Activated naive CD8-positive, alpha-beta T cell treated with anti-CD3 and anti-CD28 coated beads, Interleukin-2, amount 10 ng/mL, durations not matched to agents 7 days and 5 days (primary cell): ENCODE results near the gene PYM1. TPM values are rescaled to one million over a fixed set of nuclear protein-coding genes. Genes with fewer than 3 reads are reported as not detected.

Source experiments
- ATAC-seq: fragments of 150-1000 bp; cut with Tn5 transposase; one replicate; pipeline ENCODE4 v1.10.0; 2021; ENCODE audit warnings: low read depth, moderate library complexity
- POLR2A ChIA-PET: fragments of 350-600 bp; sonication (Branson Sonifier 250); formaldehyde crosslinking; loops from one replicate; lab custom pipeline; 2021; ENCODE audit warnings: antibody characterized with exemption; lab: Charles Lee
- DNase-seq: peaks from one replicate; pipeline ENCODE4 v3.0.0; 2021
- H3K27ac Mint-ChIP-seq: one replicate; pipeline ENCODE4 v1.8.0; 2022; ENCODE audit warnings: mild to moderate bottlenecking, mixed read lengths
- H3K27me3 Mint-ChIP-seq: one replicate; pipeline ENCODE4 v1.8.0; 2022; ENCODE audit warnings: mild to moderate bottlenecking, moderate library complexity, mixed read lengths
- H3K36me3 Mint-ChIP-seq: one replicate; pipeline ENCODE4 v1.8.0; 2021; ENCODE audit warnings: mild to moderate bottlenecking, mixed read lengths
- H3K4me1 Mint-ChIP-seq: one replicate; pipeline ENCODE4 v1.8.0; 2021; ENCODE audit warnings: mixed read lengths
- H3K4me3 Mint-ChIP-seq: one replicate; pipeline ENCODE4 v1.8.0; 2022; ENCODE audit warnings: mild to moderate bottlenecking, moderate library complexity, mixed read lengths
- H3K9me3 Mint-ChIP-seq: one replicate; pipeline ENCODE4 v1.8.0; 2021; ENCODE audit warnings: mixed read lengths
- total RNA-seq, 2 experiments: library from RNA; stranded (reverse); gene quantifications; one replicate each; pipeline ENCODE4 v1.2.3, GENCODE V29; 2021

Gene PYM1
- total RNA-seq, 2 experiments from 2014 or later = 48.3 to 48.7 TPM

DNA sequence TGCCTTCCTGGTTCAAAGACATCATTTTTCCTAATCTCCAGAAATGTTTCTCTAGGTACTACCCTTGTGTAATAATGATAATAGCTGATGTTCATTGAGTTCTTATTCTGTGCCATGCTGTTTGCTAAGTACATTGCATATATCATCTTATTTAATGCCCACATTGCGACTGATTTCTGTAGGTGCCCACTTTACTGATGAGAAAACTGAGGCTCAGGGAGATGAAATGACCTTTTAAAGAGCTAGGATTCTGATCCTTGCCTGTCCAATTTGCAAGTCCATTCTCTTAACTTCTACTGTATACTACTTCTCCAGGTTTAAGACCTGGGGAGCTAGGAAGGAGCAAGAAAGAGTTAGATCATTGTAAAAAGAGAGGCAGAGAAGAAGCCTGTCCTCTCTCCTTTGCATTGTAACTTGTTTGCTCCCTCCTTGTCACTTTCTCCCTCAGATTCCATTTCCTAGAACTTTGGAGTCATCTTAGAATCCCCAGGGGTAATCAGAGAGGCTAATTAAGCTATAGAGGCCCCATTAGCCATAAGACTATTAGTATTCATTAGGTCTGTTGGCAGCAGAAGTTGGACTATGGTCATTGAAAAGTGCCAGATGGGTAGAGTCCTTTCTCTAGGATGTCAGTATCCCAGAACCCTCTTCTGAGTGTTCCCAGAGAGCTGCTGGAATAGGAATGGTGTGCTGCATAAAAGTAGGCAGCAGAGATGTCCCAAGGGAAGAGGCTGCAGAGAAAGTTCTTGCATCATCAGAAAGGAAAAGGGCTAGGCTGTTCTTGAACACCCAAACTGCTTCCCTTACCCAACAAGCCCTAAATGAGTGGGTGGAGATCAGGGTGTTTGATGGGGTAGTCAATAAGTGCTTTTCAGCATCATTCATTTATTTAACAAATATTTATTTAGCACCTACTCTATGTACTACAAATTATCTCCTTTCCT lies 6.4 kb upstream of the PYM1 start:
- POLR2A ChIA-PET = interaction anchor here (0.5 to 5.5 kb wide), 15 partner anchors 8 to 205 kb away, joined by 3 to 38 read pairs (median 5); partner anchors contain the start of genes DNAJC14, ORMDL2, PYM1 and RAB5B
- Mint-ChIP-seq H3K36me3 (peaks cover 57% of the 10 kb centered on the region), H3K9me3 (no peaks in the 10 kb centered on the region), H3K4me1 (peaks cover 63% of the 10 kb centered on the region), H3K27ac (peak overlapping the region; percentile 82), H3K27me3 (no peaks in the 10 kb centered on the region), H3K4me3 (peak overlapping the region; percentile 98)
- ATAC-seq = no peak
- DNase-seq = no peak

DNA sequence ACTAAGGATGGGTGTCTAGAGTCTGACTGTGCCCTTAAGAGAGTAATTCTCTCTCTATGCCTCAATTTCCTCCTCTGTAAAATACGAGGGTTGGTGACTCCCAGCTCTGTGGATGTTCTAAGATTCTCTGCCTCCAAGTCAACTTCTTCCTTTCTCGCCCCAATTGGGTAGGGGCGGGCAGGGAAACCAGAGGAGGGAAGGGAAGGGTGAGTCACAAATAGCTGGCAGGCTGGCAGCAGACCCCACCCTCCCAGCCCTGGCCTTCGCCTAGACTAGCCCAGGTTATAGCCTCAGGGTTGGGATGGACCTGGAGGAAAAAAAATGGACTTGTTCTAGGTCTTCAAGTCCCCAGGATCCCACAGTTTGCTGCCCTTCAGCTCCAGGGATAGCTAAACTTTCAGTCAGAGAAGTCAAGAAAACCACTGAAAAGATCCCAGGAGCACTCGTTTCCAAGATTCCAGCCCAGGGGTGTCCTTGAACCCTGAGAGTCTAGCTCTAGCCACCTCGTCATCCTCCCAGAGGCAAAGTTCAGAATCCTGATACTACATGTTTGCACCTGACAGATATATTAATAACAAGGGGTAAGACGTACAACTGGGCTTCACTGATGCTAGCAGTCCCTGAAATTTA lies 5.6 kb upstream of the PYM1 start:
- H3K36me3 Mint-ChIP-seq = peaks cover 53% of the 10 kb centered on the region
- no peaks in the 10 kb centered on the region for H3K27me3 Mint-ChIP-seq
- H3K27ac Mint-ChIP-seq = peak overlapping the region; percentile 98
- no peaks in the 10 kb centered on the region for H3K9me3 Mint-ChIP-seq
- peak overlapping the region; percentile 98 for H3K4me3 Mint-ChIP-seq
- no peak for DNase-seq
- no peak for ATAC-seq
- H3K4me1 Mint-ChIP-seq = peaks cover 56% of the 10 kb centered on the region
- POLR2A ChIA-PET = interaction anchor here (0.5 to 5.5 kb wide), 13 partner anchors 11 to 115 kb away, joined by 3 to 38 read pairs (median 5); partner anchors contain the start of genes DNAJC14, ORMDL2, RAB5B and SARNP

GRCh38 chr12:55932551-55932910 lies 4.8 kb upstream of the PYM1 start:
- H3K4me1 Mint-ChIP-seq = peaks cover 49% of the 10 kb centered on the region
- DNase-seq = no peak
- peaks cover 51% of the 10 kb centered on the region for H3K36me3 Mint-ChIP-seq
- peak overlapping the region; percentile 98 for H3K27ac Mint-ChIP-seq
- H3K4me3 Mint-ChIP-seq = peak overlapping the region; percentile 98
- POLR2A ChIA-PET = interaction anchor here (1.1 to 5.5 kb wide), 9 partner anchors 12 to 115 kb away, joined by 4 to 38 read pairs (median 9); partner anchors contain the start of genes DNAJC14, ORMDL2, RAB5B and SARNP
- ATAC-seq = no peak
- no peaks in the 10 kb centered on the region for H3K27me3 Mint-ChIP-seq
- no peaks in the 10 kb centered on the region for H3K9me3 Mint-ChIP-seq

GRCh38 chr12:55931780-55932550 lies 4.3 kb upstream of the PYM1 start:
- DNase-seq (peak; percentile 61), ATAC-seq (no peak)
- Mint-ChIP-seq H3K9me3 (no peaks in the 10 kb centered on the region), H3K27ac (peak overlapping the region; percentile 98), H3K4me3 (peak overlapping the region; percentile 98), H3K4me1 (peaks cover 44% of the 10 kb centered on the region), H3K27me3 (no peaks in the 10 kb centered on the region), H3K36me3 (peaks cover 49% of the 10 kb centered on the region)
- POLR2A ChIA-PET = interaction anchor here (0.9 to 5.5 kb wide), 6 partner anchors 8 to 172 kb away, joined by 3 to 38 read pairs (median 10); partner anchors contain the start of genes DNAJC14, ORMDL2, PA2G4 and SARNP

- peak overlapping the region; percentile 98 for H3K4me3 Mint-ChIP-seq
- peaks cover 39% of the 10 kb centered on the region for H3K4me1 Mint-ChIP-seq
- DNase-seq (no peak), ATAC-seq (no peak)
- H3K27me3 Mint-ChIP-seq = no peaks in the 10 kb centered on the region
- peak overlapping the region; percentile 98 for H3K27ac Mint-ChIP-seq
- no peaks in the 10 kb centered on the region for H3K9me3 Mint-ChIP-seq
- POLR2A ChIA-PET = interaction anchor here (0.9 to 5.7 kb wide), 6 partner anchors 9 to 173 kb away, joined by 3 to 43 read pairs (median 16); partner anchors contain the start of genes DNAJC14, ORMDL2, PA2G4 and RAB5B
- H3K36me3 Mint-ChIP-seq = peaks cover 47% of the 10 kb centered on the region
These were observed 3.7 kb upstream of the PYM1 start for GRCh38 chr12:55931317-55931779.

- no peaks in the 10 kb centered on the region for H3K9me3 Mint-ChIP-seq
- peak within 1 kb of the TSS; percentile 98 for H3K4me3 Mint-ChIP-seq
- DNase-seq (peak; percentile 78), ATAC-seq (peak; percentile 47)
- peaks cover 39% of the 10 kb centered on the region for H3K4me1 Mint-ChIP-seq
- H3K27ac Mint-ChIP-seq = peak within 1 kb of the TSS; percentile 98
- peaks cover 44% of the 10 kb centered on the region for H3K36me3 Mint-ChIP-seq
- no peaks in the 10 kb centered on the region for H3K27me3 Mint-ChIP-seq
- POLR2A ChIA-PET = interaction anchor here (0.7 to 7.4 kb wide), 12 partner anchors 8 to 195 kb away, joined by 3 to 77 read pairs (median 10); partner anchors contain the start of genes DNAJC14, ORMDL2, PA2G4 and RAB5B
These were observed 3.1 kb upstream of the PYM1 start, which contains the start of gene DGKA for GRCh38 chr12:55930771-55931316. Gene DGKA (plus strand): TSS chr12:55931162. CDS start chr12:55936504, 5,342 bp downstream.

GRCh38 chr12:55929306-55929791 lies 1.7 kb upstream of the PYM1 start:
- H3K36me3 Mint-ChIP-seq = peaks cover 37% of the 10 kb centered on the region
- POLR2A ChIA-PET = interaction anchor here (0.8 to 7.4 kb wide), 9 partner anchors 10 to 431 kb away, joined by 3 to 77 read pairs (median 9); partner anchors contain the start of genes DNAJC14, ORMDL2, PA2G4 and RAB5B
- H3K4me3 Mint-ChIP-seq = peak overlapping the region; percentile 98

DNA sequence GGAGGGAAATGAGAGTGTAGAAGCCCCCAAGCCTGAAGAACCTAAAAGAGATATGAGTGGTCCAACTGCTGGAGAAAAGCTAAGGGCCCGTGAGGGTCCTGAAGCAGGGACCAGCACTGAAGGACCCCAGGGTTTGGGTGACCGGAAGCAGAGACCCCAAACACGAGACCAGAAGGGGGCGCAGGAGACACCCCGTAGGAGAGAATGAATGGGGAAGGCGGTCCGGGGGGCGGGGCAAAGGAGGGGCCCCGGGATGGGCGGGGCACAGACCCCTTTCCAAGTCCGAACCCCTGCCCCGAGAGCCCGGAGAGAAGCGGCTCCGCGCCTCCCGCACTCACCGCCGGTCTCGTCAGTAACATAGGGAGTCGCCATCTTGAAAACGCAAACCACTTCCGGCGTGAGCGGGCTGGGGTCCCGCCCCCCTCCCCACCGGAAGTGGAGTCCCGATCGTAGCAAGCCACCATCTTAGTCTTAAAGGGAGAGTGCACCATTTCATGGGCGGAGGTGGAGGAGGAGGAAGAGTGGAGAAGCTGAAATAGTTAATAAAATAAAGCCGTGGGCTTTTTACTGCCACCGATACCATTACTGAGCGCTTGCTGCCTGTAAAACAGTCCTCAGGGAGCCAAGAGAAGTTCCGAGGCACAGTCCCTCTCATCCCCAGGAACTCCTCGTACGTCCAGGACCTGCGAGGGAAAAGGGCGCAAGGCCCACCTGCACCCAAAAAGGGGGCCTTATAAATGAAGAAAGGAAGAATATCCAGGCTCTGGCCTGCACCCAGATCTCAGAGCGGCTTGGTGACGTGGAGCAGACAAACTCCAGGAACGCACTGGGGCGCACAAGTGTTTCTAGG lies 731 bp downstream of the PYM1 start:
- peaks cover 44% of the 10 kb centered on the region for H3K4me1 Mint-ChIP-seq
- H3K9me3 Mint-ChIP-seq = no peaks in the 10 kb centered on the region
- peaks cover 32% of the 10 kb centered on the region for H3K36me3 Mint-ChIP-seq
- H3K27me3 Mint-ChIP-seq = no peaks in the 10 kb centered on the region
- peak overlapping the region; percentile 98 for H3K27ac Mint-ChIP-seq
- ATAC-seq (peak; percentile 35), DNase-seq (peak; percentile 93)
- peak overlapping the region; percentile 98 for H3K4me3 Mint-ChIP-seq
- POLR2A ChIA-PET = interaction anchor here (0.6 to 7.4 kb wide), 22 partner anchors 8 to 1829 kb away, joined by 3 to 77 read pairs (median 7); partner anchors contain the start of genes DNAJC14, MYL6B, ORMDL2 and PA2G4

More at GRCh38 chr12:55929306-55929791, 1.7 kb upstream of the PYM1 start:
- Mint-ChIP-seq H3K27me3 (no peaks in the 10 kb centered on the region), H3K4me1 (peaks cover 39% of the 10 kb centered on the region), H3K9me3 (no peaks in the 10 kb centered on the region), H3K27ac (peak overlapping the region; percentile 98)
- peak; percentile 85 for DNase-seq
- ATAC-seq = peak; percentile 49

DNA sequence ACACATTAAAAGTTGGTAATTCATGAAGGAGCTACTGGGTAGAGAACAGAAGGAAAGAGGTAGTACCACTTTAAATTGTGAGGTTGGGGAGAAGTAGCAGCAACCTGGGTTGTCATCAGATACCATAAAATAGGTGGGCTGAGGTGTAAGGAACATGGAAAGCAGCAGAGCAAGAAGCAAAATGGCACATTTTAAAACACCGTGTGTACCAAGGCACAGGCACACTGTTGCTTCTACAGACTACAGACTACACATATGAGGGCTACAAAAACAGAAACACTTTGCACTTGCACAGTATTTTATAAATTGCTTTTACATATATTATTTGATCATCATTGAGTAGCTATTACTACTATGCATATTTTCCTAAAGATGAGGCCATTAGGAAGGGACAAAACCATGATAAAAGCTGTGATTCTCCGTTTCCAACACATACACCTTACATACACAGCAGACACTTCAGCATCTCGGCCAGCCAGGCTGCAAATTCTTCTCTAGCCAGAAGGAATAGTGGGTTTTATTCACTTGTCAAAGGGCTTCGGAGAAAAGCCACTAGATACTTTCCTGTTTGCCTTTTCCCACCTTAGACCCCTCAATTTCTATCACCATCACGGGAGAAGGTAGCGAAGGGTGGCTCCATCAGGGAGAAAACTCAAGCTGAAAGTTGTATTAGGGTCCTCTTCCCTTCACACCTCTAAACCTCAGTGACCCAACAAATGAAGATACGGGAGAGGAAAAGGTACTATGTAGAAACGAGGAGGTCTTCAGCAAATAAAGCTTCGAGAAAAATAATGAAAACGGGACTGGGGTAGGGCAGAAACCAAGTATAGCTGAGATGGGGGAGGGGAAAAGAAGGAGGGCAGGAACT lies 1.6 kb downstream of the PYM1 start:
- H3K27ac Mint-ChIP-seq = peak overlapping the region; percentile 98
- no peaks in the 10 kb centered on the region for H3K27me3 Mint-ChIP-seq
- no peaks in the 10 kb centered on the region for H3K9me3 Mint-ChIP-seq
- no peak for ATAC-seq
- POLR2A ChIA-PET = interaction anchor here (0.6 to 7.4 kb wide), 16 partner anchors 9 to 196 kb away, joined by 3 to 77 read pairs (median 11); partner anchors contain the start of genes DNAJC14, ORMDL2, RAB5B and SARNP
- H3K4me1 Mint-ChIP-seq = peaks cover 50% of the 10 kb centered on the region
- peaks cover 27% of the 10 kb centered on the region for H3K36me3 Mint-ChIP-seq
- DNase-seq = no peak
- peak overlapping the region; percentile 98 for H3K4me3 Mint-ChIP-seq

DNA sequence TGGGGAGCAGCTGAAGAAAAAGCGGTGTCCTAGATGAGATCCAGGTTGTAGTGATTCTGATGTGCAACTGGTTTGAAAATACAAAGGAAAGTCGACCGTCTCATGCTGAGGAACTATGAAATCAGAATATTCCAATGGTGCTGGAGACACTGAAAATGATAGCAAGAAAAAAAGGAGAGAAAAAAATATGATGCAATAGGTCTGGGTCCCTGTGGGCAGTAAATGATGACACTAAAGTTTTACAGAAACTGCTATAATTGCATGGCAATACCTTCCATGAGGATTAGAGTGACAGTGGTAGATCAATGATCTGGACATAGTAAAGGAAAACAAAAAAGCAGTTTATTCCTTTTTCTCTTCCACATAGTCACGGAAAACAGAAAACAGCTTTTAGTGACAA lies 2.3 kb downstream of the PYM1 start:
- DNase-seq (no peak), ATAC-seq (no peak)
- POLR2A ChIA-PET = interaction anchor here (1.3 to 7.4 kb wide), 9 partner anchors 8 to 107 kb away, joined by 3 to 77 read pairs (median 25); partner anchors contain the start of genes DNAJC14, ORMDL2, RAB5B and SARNP
- peaks cover 50% of the 10 kb centered on the region for H3K4me1 Mint-ChIP-seq
- H3K36me3 Mint-ChIP-seq = peaks cover 25% of the 10 kb centered on the region
- H3K9me3 Mint-ChIP-seq = no peaks in the 10 kb centered on the region
- no peaks in the 10 kb centered on the region for H3K27me3 Mint-ChIP-seq
- H3K4me3 Mint-ChIP-seq = peak overlapping the region; percentile 98
- peak overlapping the region; percentile 98 for H3K27ac Mint-ChIP-seq
